ENCODE measurements around the gene TMEM82. TPM values are rescaled to one million over a fixed set of nuclear protein-coding genes. Genes with fewer than 3 reads are reported as not detected.

The TMEM82 gene
- total RNA-seq, 1 donor from 2014 or later = not detected

DNA sequence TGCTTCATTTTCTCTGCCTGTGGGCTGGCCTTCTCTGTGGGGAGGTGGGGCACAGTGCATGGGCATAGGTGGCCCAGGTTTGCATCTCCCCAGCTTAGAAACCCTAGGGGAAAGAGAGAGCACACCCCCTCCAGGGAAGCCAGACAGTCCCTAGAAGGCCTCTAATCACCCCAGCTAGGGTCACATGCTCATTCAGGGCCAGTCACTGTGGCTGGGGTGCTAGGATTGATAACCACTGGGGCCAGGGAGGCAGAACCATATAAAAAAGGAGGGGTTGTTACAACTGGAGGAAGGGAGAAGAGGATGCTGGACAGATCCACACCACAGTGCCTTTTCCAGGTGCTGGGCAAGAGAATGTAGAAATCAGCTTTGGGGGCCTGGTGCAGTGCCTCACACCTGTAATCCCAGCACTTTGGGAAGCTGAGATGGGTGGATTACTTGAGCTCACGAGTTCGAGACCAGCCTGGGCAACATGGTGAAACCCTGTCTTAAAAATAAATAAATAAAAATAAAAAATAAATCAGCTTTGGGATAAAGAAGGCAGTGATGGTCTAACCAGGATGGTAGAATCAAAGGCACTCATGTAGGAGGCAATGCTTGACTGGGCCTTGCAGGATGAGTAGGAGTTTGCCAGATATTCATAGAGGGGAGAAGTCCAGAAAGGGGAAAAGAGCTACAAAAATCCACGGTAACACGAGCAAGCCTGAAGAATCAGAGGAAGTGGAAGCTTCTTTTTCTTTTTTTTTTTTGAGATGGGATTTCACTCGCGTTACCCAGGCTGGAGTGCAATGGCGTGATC lies 35.8 kb downstream of the TMEM82 start:
- no peak for DNase-seq (ENCODE audit: low read depth in 2 of 2)

DNA sequence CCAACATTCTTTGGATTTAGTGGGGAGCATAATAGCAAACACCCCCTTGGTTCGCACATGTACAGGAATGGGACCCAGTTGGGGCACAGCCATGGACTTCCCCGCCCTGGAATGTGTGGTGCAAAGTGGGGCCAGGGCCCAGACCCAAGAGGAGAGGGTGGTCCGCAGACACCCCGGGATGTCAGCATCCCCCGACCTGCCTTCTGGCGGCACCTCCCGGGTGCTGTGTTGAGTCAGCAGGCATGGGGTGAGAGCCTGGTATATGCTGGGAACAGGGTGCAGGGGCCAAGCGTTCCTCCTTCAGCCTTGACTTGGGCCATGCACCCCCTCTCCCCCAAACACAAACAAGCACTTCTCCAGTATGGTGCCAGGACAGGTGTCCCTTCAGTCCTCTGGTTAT lies 43.4 kb downstream of the TMEM82 start:
- no peak for DNase-seq (ENCODE audit: low read depth in 2 of 2)

DNA sequence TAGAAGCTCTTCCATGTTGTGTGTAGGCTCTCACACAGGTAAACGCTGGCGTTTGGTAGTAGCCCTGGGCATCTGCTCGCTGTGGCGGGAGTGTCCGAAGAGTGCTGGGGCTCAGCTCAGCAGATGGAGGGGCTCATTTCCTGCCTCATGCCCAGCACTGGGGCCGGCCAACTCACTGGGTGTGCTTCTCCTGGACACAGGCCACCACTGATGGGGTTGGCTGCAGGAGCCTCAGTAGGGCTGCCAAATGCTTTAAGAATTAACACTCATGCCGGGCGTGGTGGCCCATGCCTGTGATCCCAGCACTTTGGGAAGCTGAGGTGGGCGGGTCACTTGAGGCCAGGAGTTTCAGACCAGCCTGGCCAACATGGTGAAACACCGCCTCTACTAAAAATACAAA lies 44.3 kb downstream of the TMEM82 start:
- DNase-seq (ENCODE audit: low read depth in 2 of 2) = no peak

DNA sequence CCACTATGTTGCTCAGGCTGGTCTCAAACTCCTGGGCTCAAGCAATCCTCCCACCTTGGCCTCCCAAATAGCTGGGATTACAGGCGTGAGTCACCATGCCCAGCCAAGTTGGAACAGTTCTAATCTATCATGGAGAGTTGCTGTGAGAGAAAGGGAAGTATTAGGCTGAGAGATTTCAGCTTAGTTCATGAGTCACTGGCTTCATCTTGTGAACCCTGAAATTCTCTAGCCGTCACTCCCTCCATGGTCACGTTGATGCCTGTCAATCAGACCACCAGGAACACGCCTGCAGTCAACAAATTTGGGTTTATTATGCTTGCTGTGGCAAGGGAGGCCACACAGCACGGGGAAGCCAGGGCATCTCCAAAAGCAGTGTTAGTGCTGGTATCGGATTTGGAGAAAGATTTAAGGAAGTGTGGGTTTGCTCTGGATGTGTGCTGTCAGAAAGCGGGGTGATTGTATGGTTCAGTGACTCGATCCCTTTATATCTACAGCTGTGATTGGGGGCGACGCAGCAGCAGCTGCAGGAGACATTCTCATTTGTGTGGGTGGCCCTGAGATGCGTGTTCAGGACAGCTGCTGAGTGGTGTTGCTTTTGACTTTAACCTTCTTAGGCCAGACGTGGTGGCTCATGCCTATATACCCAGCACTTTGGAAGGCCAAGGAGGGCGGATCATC lies 46.5 kb downstream of the TMEM82 start:
- peak in 1 of 2 donors; percentile 74 for DNase-seq (ENCODE audit: low read depth in 2 of 2)

DNA sequence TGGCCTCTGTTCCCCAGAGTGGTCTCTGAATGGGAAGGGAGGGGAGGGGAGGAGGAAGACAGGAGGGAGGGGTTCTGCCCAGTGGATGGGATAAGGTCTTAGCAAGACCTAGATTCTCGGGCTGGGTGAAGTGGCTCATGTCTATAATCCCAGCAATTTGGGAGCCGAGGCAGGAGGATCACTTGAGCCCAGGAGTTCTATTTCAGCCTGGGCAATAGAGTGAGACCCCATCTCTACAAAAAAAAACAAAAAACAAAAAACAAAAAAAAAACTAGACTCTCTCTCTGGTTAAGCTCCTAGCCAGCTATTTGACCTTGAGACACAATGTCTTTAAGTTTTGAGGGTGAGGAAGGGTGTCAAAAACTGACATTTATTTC lies 53.8 kb downstream of the TMEM82 start:
- DNase-seq (ENCODE audit: low read depth in 2 of 2) = no peak

Other genes starting within 250 kb of the TMEM82 start
- 3.2 and 3.9 TPM in 2 replicates for gene CASP9, start 218.3 kb upstream of the TMEM82 start, total RNA-seq
- 10.2 and 14.1 TPM in 2 replicates for gene DNAJC16, start 215.7 kb upstream of the TMEM82 start, total RNA-seq
- under 0.01 and 0.44 TPM in 2 replicates for gene AGMAT, start 157.4 kb upstream of the TMEM82 start, total RNA-seq
- gene DDI2, start 125.0 kb upstream of the TMEM82 start, total RNA-seq = 11.1 and 14.3 TPM in 2 replicates
- gene PLEKHM2, start 58.2 kb upstream of the TMEM82 start, total RNA-seq = 34.2 and 44.2 TPM in 2 replicates
- gene SLC25A34, start 6.2 kb upstream of the TMEM82 start, total RNA-seq = 0.22 and 0.60 TPM in 2 replicates
- gene FBLIM1, start 16.3 kb downstream of the TMEM82 start, total RNA-seq = 110 and 128 TPM in 2 replicates
- 3.3 and 6.3 TPM in 2 replicates for gene UQCRHL, start 65.2 kb downstream of the TMEM82 start, total RNA-seq
- 9.8 and 11.3 TPM in 2 replicates for gene SPEN, start 105.2 kb downstream of the TMEM82 start, total RNA-seq
- 28.8 and 49.2 TPM in 2 replicates for gene ZBTB17, start 233.6 kb downstream of the TMEM82 start, total RNA-seq